Heart right ventricle (tissue), 16 donors: ENCODE results near the gene INHBC. TPM values are rescaled to one million over a fixed set of nuclear protein-coding genes. Genes with fewer than 3 reads are reported as not detected.
A peak's percentile ranks its signal among the peaks of the same experiment; 100 is the strongest.

ENCODE experiments used
- ATAC-seq, 8 donors: fragments of 200-7000 bp; cut with Tn5 transposase; one replicate each; pipeline ENCODE4 v1.9.1; 2020; ENCODE audit warnings: mild to moderate bottlenecking in 8 of 8, moderate library complexity in 8 of 8, moderate number of reproducible peaks in 1 of 8
- DNase-seq, 2 donors: peaks; one replicate each; pipeline ENCODE4 v3.0.0-alpha.2; 2020
- H3K27ac ChIP-seq, 10 donors: fragments of 200-600 bp; sonication (generic) in 2 of 10; one replicate each; pipeline versions ENCODE4 v1.5.0 to v1.8.0; 2020 to 2022; ENCODE audit warnings: mild to moderate bottlenecking in 3 of 10
- H3K27me3 ChIP-seq, 7 donors: fragments of 200-600 bp; one replicate each; pipeline ENCODE4 v1.8.0; 2021 to 2022; ENCODE audit warnings: mild to moderate bottlenecking in 2 of 7
- H3K36me3 ChIP-seq, 9 donors: fragments of 200-600 bp; sonication (generic) in 1 of 9; one replicate each; pipeline versions ENCODE4 v1.5.0 to v1.8.0; 2020 to 2022; ENCODE audit warnings: mild to moderate bottlenecking in 2 of 9
- H3K4me1 ChIP-seq, 9 donors: fragments of 200-600 bp; sonication (generic) in 1 of 9; one replicate each; pipeline versions ENCODE4 v1.5.0 to v1.8.0; 2020 to 2022; ENCODE audit warnings: mild to moderate bottlenecking in 4 of 9
- H3K4me3 ChIP-seq, 10 donors: fragments of 200-600 bp; sonication (generic) in 2 of 10; one replicate each; pipeline versions ENCODE4 v1.5.0 to v1.8.0; 2020 to 2022; ENCODE audit warnings: mild to moderate bottlenecking in 7 of 10, moderate library complexity in 2 of 10
- H3K9me3 ChIP-seq, 11 donors: fragments of 200-600 bp in 10 of 11; sonication (generic) in 2 of 11; one replicate each; pipeline versions ENCODE4 v1.5.0 to v1.8.0; 2013 to 2022; ENCODE audit warnings: mild to moderate bottlenecking in 2 of 11, control low read depth in 1 of 11, moderate library complexity in 1 of 11
- WGBS, 2 donors: extraction: QIAGEN DNeasy Blood & Tissue Kit; methylation state at CpG; one replicate each; pipeline ENCODE4 v1.1.7; 2013; ENCODE audit warnings: inconsistent platforms in 1 of 2; 5-methylcytosine and 5-hydroxymethylcytosine counted together
- intact Hi-C, 10 donors: fragments of 100-400 bp; cut with DNase I; formaldehyde crosslinking; loops; one replicate each; pipeline versions ENCODE4 v1.11.1 to v1.14.2; 2022
- long read RNA-seq, 3 donors: library from polyadenylated mRNA; unstranded; transcript quantifications; one replicate each; pipeline ENCODE4 v2.0.0, GENCODE V29; 2020 to 2021
- polyA plus RNA-seq, 2 donors: library from polyadenylated mRNA; stranded (reverse); fragments of 200-250 nt; gene quantifications; one replicate each; pipeline ENCODE4 v1.2.3, GENCODE V29; 2013
- total RNA-seq, 10 donors: library from RNA; stranded (reverse); fragmentation: NEBNext Ultra II Directional in 3 of 10; extraction: Animal tissue kit (Norgen Biotek cat#: 25700) in 3 of 10; gene quantifications; one replicate each; pipeline versions ENCODE4 v1.2.1 to v1.2.4, GENCODE V29; 2021 to 2023
- TF ChIP-seq, protein P1 (sequence below), 9 donors: fragments of 200-600 bp; sonication (generic) in 2 of 9; IDR thresholded peaks; one replicate each; pipeline versions ENCODE4 v1.5.0 to v1.8.0; 2021 to 2022; ENCODE audit warnings: antibody characterized with exemption in 9 of 9, mild to moderate bottlenecking in 5 of 9, moderate library complexity in 1 of 9
- donor health status: Arrhythmogenic right ventricular cardiomyopathy.
- donor health status: ischemic (EF 13 %, LVEDD 7.1; RV severe dilation, severe dysfunction).
- donor health status: healthy with polysubstance abuse.
- donor health status: DM: no; HTN: yes; CAD: no.
- donor health status: DM: no; HTN: no; CAD: no.
- donor health status: ischemic (EF 25% LVEDD 6.9; RV normal size, moderate dysfunction).
- donor health status: ischemic (EF 25% LVEDD 5.7; RV mildly dilated, moderate dysfunction).
- donor health status: healthy.
- donor health status: DM: yes; HTN: yes; CAD: no.
- donor health status: Ischemic cardiomyopathy.
- donor health status: ischemic (EF 35%, LVEDD 5.7; RV mildly dilated, moderate dysfunction).
- donor health status: nonischemic (EF 11% LVEDD 7.7; RV severe dilation, severe dysfunction).
- donor health status: DM: yes; HTN: yes; CAD: no.
- donor health status: PGD.
- donor health status: ischemic (EF 29% LVEDD 5.4; RV normal size, mild dysfunction).
- donor health status: nonischemic (EF 23%, LVEDD 6.1; RV moderate dilation, normal function).

INHBC gene, protein sequence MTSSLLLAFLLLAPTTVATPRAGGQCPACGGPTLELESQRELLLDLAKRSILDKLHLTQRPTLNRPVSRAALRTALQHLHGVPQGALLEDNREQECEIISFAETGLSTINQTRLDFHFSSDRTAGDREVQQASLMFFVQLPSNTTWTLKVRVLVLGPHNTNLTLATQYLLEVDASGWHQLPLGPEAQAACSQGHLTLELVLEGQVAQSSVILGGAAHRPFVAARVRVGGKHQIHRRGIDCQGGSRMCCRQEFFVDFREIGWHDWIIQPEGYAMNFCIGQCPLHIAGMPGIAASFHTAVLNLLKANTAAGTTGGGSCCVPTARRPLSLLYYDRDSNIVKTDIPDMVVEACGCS
- total RNA-seq (under 1 TPM in 1 of 10 donors, not detected in 9; 0.13 TPM), polyA plus RNA-seq (under 1 TPM in 1 of 2 donors, not detected in 1; 0.03 TPM)
- long read RNA-seq, donor 1, result 0 reads
- long read RNA-seq, donor 2, result 0 reads
- long read RNA-seq, donor 3, result 0 reads

DNA sequence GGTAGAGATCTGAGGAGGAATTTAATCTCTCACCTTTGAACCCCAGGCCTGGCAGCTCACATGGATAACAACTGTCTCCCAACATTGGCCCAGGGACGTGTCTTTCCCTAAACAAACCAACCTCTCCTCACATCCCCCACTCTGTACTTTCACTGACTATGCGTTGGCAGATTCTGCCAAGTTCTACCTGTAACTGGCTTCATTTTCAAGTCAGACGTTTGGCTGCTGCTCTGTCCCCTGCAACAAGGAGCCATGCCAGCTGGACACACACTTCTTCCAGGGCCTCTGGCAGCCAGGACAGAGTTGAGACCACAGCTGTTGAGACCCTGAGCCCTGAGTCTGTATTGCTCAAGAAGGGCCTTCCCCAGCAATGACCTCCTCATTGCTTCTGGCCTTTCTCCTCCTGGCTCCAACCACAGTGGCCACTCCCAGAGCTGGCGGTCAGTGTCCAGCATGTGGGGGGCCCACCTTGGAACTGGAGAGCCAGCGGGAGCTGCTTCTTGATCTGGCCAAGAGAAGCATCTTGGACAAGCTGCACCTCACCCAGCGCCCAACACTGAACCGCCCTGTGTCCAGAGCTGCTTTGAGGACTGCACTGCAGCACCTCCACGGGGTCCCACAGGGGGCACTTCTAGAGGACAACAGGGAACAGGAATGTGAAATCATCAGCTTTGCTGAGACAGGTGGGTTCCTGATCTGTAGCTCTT is at the start of gene INHBC:
Gene INHBC (plus strand): TSS at position 268 of the 707 bp plus-strand sequence. CDS start 103 bp downstream, at position 371.
- no peaks in the 10 kb centered on the region for H3K27me3 ChIP-seq
- H3K4me3 ChIP-seq, result no peak within 1 kb of the TSS
- H3K27ac ChIP-seq, result no peak within 1 kb of the TSS
- ATAC-seq (no peak), DNase-seq (no peak)
- TF ChIP-seq, protein P1, sequence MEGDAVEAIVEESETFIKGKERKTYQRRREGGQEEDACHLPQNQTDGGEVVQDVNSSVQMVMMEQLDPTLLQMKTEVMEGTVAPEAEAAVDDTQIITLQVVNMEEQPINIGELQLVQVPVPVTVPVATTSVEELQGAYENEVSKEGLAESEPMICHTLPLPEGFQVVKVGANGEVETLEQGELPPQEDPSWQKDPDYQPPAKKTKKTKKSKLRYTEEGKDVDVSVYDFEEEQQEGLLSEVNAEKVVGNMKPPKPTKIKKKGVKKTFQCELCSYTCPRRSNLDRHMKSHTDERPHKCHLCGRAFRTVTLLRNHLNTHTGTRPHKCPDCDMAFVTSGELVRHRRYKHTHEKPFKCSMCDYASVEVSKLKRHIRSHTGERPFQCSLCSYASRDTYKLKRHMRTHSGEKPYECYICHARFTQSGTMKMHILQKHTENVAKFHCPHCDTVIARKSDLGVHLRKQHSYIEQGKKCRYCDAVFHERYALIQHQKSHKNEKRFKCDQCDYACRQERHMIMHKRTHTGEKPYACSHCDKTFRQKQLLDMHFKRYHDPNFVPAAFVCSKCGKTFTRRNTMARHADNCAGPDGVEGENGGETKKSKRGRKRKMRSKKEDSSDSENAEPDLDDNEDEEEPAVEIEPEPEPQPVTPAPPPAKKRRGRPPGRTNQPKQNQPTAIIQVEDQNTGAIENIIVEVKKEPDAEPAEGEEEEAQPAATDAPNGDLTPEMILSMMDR (IDR thresholded peaks at IDR 0.05), result no peak
- peaks cover 0 to 14% (median 6%) of the 10 kb centered on the region in 9 donors for H3K4me1 ChIP-seq
- H3K9me3 ChIP-seq, result no peaks in the 10 kb centered on the region
- H3K36me3 ChIP-seq, result no peaks in the 10 kb centered on the region
- 74 to 78% methylated on average over 8 of the region's 8 CpGs for WGBS, 2 donors
- intact Hi-C loops, result loop anchor here in 1 of 10 donors (5.0 kb wide), 1 partner anchor 112 kb away; no protein-coding TSS in a partner anchor

- no peak overlapping the region for H3K4me3 ChIP-seq
- WGBS, 2 donors, result 96 to 97% methylated on average over 3 of the region's 3 CpGs
- H3K27me3 ChIP-seq, result no peaks in the 10 kb centered on the region
- intact Hi-C loops, result no loop called here
- DNase-seq (no peak), ATAC-seq (no peak)
- H3K9me3 ChIP-seq, result no peaks in the 10 kb centered on the region
- peaks cover 0 to 41% (median 0%) of the 10 kb centered on the region in 9 donors for H3K36me3 ChIP-seq
- H3K4me1 ChIP-seq, result peaks cover 0 to 27% (median 11%) of the 10 kb centered on the region in 9 donors
- no peak overlapping the region for H3K27ac ChIP-seq
- TF ChIP-seq, protein P1 (IDR thresholded peaks at IDR 0.05), result no peak
These were observed 49.0 kb upstream of the INHBC start for GRCh38 chr12:57385586-57385985.

- Histone ChIP-seq H3K36me3 (peaks cover 0 to 41% (median 0%) of the 10 kb centered on the region in 9 donors), H3K27me3 (no peaks in the 10 kb centered on the region), H3K9me3 (no peaks in the 10 kb centered on the region), H3K27ac (no peak overlapping the region), H3K4me3 (no peak overlapping the region), H3K4me1 (peaks cover 0 to 28% (median 11%) of the 10 kb centered on the region in 9 donors)
- ATAC-seq (peak in 1 of 8 donors; percentile 53), DNase-seq (no peak)
- WGBS, 2 donors, result 97 to 99% methylated on average over 33 of the region's 33 CpGs
- intact Hi-C loops, result no loop called here
- TF ChIP-seq, protein P1 (IDR thresholded peaks at IDR 0.05), result no peak
These were observed 48.3 kb upstream of the INHBC start for GRCh38 chr12:57386187-57386720.

GRCh38 chr12:57388425-57388824 is 46.2 kb upstream of the INHBC start:
- Histone ChIP-seq H3K4me1 (peaks cover 0 to 28% (median 11%) of the 10 kb centered on the region in 9 donors), H3K36me3 (peaks cover 0 to 56% (median 0%) of the 10 kb centered on the region in 9 donors), H3K9me3 (no peaks in the 10 kb centered on the region), H3K4me3 (no peak overlapping the region), H3K27ac (peak overlapping the region in 4 of 10 donors; percentile 45 to 73 (median 50)), H3K27me3 (no peaks in the 10 kb centered on the region)
- TF ChIP-seq, protein P1 (IDR thresholded peaks at IDR 0.05), result no peak
- intact Hi-C loops, result no loop called here
- DNase-seq (no peak), ATAC-seq (peak in 5 of 8 donors; percentile 39 to 83 (median 58))
- 45 to 56% methylated on average over 5 of the region's 5 CpGs for WGBS, 2 donors
